GM12878 (cell line): Measurements from ENCODE around the gene SLC5A10. TPM values are rescaled to one million over a fixed set of nuclear protein-coding genes. Genes with fewer than 3 reads are reported as not detected.

Source experiments
- BMI1 ChIP-seq: fragments of 450-650 bp; IDR thresholded peaks from 2 replicates; pipeline ENCODE4 v1.6.1; 2016; ENCODE audit warnings: mild to moderate bottlenecking, moderate library complexity, borderline replicate concordance
- CREM ChIP-seq: IDR thresholded peaks from 2 replicates; pipeline ENCODE4 v1.6.1; 2014; ENCODE audit warnings: antibody characterized with exemption, low read depth
- E4F1 ChIP-seq: fragments of 450-650 bp; IDR thresholded peaks from 2 replicates; pipeline ENCODE4 v1.6.1; 2018; ENCODE audit warnings: borderline replicate concordance, mild to moderate bottlenecking; ENCODE audit not compliant: partially characterized antibody
- JUNB ChIP-seq: IDR thresholded peaks from 2 replicates; pipeline ENCODE4 v1.6.1; 2016; ENCODE audit warnings: antibody characterized with exemption, mild to moderate bottlenecking
- MTA2 ChIP-seq: fragments of 450-650 bp; IDR thresholded peaks from 2 replicates; pipeline ENCODE4 v1.6.1; 2016; ENCODE audit warnings: low read depth, mild to moderate bottlenecking, moderate library complexity
- MYB ChIP-seq: fragments of 150-350 bp; IDR thresholded peaks from 2 replicates; pipeline ENCODE4 v1.6.1; 2014; ENCODE audit warnings: mild to moderate bottlenecking, low read depth, low read length, borderline replicate concordance
- NFYA ChIP-seq: IDR thresholded peaks from 2 replicates; pipeline ENCODE4 v1.6.1; 2011; ENCODE audit warnings: low read depth, mild to moderate bottlenecking, low read length, improper control_type of control experiment, borderline replicate concordance
- NKRF ChIP-seq: fragments of 450-650 bp; conservative IDR thresholded peaks from 2 replicates; pipeline ENCODE4 v1.6.1; 2017; ENCODE audit warnings: mild to moderate bottlenecking, moderate library complexity
- RAD21 ChIP-seq: IDR thresholded peaks from 2 replicates; pipeline ENCODE4 v1.6.1; 2011; ENCODE audit warnings: mild to moderate bottlenecking, low read depth, low read length, moderate library complexity; ENCODE audit not compliant: insufficient read depth
- RCOR1 ChIP-seq: conservative IDR thresholded peaks from 2 replicates; pipeline ENCODE4 v1.6.1; 2012; ENCODE audit warnings: low read depth, low read length, improper control_type of control experiment
- SREBF1 ChIP-seq: IDR thresholded peaks from 2 replicates; pipeline ENCODE4 v1.6.1; 2012; ENCODE audit warnings: mild to moderate bottlenecking, low read length
- TCF3 ChIP-seq: IDR thresholded peaks from 2 replicates; pipeline ENCODE4 v1.6.1; 2012; ENCODE audit warnings: low read depth, mild to moderate bottlenecking, low read length, borderline replicate concordance; ENCODE audit not compliant: insufficient read depth
- YBX1 ChIP-seq: fragments of 450-650 bp; IDR thresholded peaks from 2 replicates; pipeline ENCODE4 v1.6.1; 2016; ENCODE audit warnings: antibody characterized with exemption
- ZNF274 ChIP-seq: IDR thresholded peaks from one replicate; pipeline ENCODE4 v1.8.0; 2011; ENCODE audit not compliant: insufficient read length, insufficient read depth
- ZNF592 ChIP-seq: fragments of 450-650 bp; IDR thresholded peaks from 2 replicates; pipeline ENCODE4 v1.6.1; 2017; ENCODE audit warnings: mild to moderate bottlenecking, moderate library complexity
- ZNF687 ChIP-seq: fragments of 450-650 bp; IDR thresholded peaks from 2 replicates; pipeline ENCODE4 v1.6.1; 2017; ENCODE audit warnings: mild to moderate bottlenecking, moderate library complexity
- ZSCAN29 ChIP-seq: fragments of 450-650 bp; IDR thresholded peaks from 2 replicates; pipeline ENCODE4 v1.6.1; 2017; ENCODE audit warnings: mild to moderate bottlenecking, moderate library complexity
- polyA plus RNA-seq, 11 experiments: library from polyadenylated mRNA; depleted of rRNA in 4 of 11; unstranded in 6 of 11; stranded (reverse) in 5 of 11; fragments of >200 nt; fragmentation: Nextera tagmentation in 4 of 11; fragmentation: Illumina TruSeq in 1 of 11; extraction: Ambion mirVana in 4 of 11; extraction: Trizol in 1 of 11; gene quantifications; 1 replicate in 1 of 11; 2 replicates in 10 of 11; pipeline versions ENCODE4 v1.2.1 to v1.2.3, GENCODE V29; 2011 to 2016; ENCODE audit warnings: inconsistent platforms in 2 of 11, missing spikeins in 2 of 11, low read depth in 1 of 11
- total RNA-seq, 4 experiments: library from RNA; depleted of rRNA in 3 of 4; stranded (reverse); fragments of >200 nt in 3 of 4; fragmentation: Illumina TruSeq in 1 of 4; extraction: Trizol in 1 of 4; gene quantifications; 2 replicates each; pipeline versions ENCODE4 v1.2.1 to v1.2.3, GENCODE V29; 2013 to 2021

The SLC5A10 gene
- total and polyA plus RNA-seq, 10 of the 15 experiments (the other 5 are each of a cell fraction or from before 2014, with no cell fraction given) = under 0.01 to 0.18 (median 0.07) TPM; not detected in 4

- TF ChIP-seq NKRF (no peak), SREBF1 (no peak), ZNF687 (peak; percentile 69), ZNF274 (no peak), CREM (peak; percentile 81), RAD21 (0 out of 2 replicates have a peak, but pooled peaks have one; percentile 5), MYB (peak; percentile 61; the same call in 1 of the 2 replicates), RCOR1 (no peak), NFYA (no peak), ZSCAN29 (no peak), TCF3 (no peak), BMI1 (peak; percentile 77; the same call in 1 of the 2 replicates), YBX1 (no peak), MTA2 (peak; percentile 92), E4F1 (no peak), ZNF592 (no peak), JUNB (peak; percentile 87)
Observed at GRCh38 chr17:18921912-18922451, 30.0 kb upstream of the SLC5A10 start (continued).
